Suprapubic skin (tissue), 3 donors: ENCODE results near the gene GSN.

ENCODE experiments used
- EP300 ChIP-seq: sonication (generic); formaldehyde crosslinking; IDR thresholded peaks from one replicate; pipeline ENCODE4 v1.6.1; 2017; ENCODE audit warnings: antibody characterized with exemption
- POLR2A ChIP-seq, 2 donors: fragments of 450-650 bp; IDR thresholded peaks; one replicate each; pipeline ENCODE4 v1.6.1; 2017; ENCODE audit warnings: antibody characterized with exemption in 2 of 2, mild to moderate bottlenecking in 2 of 2, moderate library complexity in 2 of 2
- TF ChIP-seq, protein P1 (sequence below), 2 donors: fragments of 200-600 bp in 1 of 2; fragments of 450-650 bp in 1 of 2; sonication (generic) in 1 of 2; IDR thresholded peaks; one replicate each; pipeline ENCODE4 v1.5.1; 2016 to 2019; ENCODE audit warnings: antibody characterized with exemption in 2 of 2, mild to moderate bottlenecking in 1 of 2, moderate library complexity in 1 of 2

DNA sequence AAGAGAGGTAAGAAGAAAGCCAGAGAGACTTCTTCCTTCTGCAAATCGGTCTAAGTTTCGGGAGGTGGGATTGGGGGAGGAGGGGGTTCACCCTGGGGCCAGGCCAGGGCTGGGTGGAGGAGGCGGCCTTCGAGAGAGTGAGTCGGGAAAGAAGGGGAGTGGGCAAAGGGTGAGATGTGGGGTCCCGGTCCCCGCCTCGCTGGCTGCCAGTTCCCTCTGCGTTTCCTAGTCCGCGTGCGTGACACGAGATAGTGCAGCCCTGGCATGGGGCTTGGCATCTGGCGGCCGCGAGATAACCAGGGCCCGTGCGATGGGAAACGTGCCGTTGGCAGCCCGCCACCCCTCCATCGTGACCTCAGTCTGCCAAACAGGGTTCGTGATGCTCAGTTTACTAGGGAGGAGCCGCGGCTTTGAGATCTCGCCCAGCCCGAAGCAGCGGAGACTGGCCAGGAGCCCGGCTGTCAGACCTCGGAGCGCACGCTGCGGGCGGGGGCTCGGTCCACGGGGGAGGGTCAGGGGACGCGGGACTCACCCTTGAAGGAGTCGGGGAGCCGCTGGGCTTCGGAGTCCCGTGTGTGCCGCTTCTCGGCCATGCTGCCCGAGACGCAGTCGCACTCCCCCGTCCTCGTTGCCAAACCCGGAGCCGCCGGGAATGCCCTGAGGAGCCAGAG, 101.8 kb downstream of the GSN start, which contains the start of gene STOM:
- TF ChIP-seq POLR2A (IDR thresholded peaks at IDR 0.05) (peak; percentile 96 to 99), EP300 (no peak)
- TF ChIP-seq, protein P1, sequence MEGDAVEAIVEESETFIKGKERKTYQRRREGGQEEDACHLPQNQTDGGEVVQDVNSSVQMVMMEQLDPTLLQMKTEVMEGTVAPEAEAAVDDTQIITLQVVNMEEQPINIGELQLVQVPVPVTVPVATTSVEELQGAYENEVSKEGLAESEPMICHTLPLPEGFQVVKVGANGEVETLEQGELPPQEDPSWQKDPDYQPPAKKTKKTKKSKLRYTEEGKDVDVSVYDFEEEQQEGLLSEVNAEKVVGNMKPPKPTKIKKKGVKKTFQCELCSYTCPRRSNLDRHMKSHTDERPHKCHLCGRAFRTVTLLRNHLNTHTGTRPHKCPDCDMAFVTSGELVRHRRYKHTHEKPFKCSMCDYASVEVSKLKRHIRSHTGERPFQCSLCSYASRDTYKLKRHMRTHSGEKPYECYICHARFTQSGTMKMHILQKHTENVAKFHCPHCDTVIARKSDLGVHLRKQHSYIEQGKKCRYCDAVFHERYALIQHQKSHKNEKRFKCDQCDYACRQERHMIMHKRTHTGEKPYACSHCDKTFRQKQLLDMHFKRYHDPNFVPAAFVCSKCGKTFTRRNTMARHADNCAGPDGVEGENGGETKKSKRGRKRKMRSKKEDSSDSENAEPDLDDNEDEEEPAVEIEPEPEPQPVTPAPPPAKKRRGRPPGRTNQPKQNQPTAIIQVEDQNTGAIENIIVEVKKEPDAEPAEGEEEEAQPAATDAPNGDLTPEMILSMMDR (IDR thresholded peaks at IDR 0.05), result no peak
